Stomach (tissue), 4 donors: ENCODE measurements around the gene CYP2R1.

Source experiments
- CTCF ChIP-seq, 7 experiments: fragments of 450-650 bp in 4 of 7; fragments of 200-600 bp in 3 of 7; sonication (generic) in 3 of 7; IDR thresholded peaks; one replicate each; pipeline ENCODE4 v1.5.1; 2016 to 2019; ENCODE audit warnings: antibody characterized with exemption in 7 of 7, control low read depth in 2 of 7, mild to moderate bottlenecking in 1 of 7
- EP300 ChIP-seq: sonication (generic); formaldehyde crosslinking; IDR thresholded peaks from one replicate; pipeline ENCODE4 v1.6.1; 2017; ENCODE audit warnings: antibody characterized with exemption
- POLR2A ChIP-seq, 4 donors: fragments of 450-650 bp; IDR thresholded peaks; one replicate each; pipeline ENCODE4 v1.6.1; 2016; ENCODE audit warnings: antibody characterized with exemption in 4 of 4, control low read depth in 2 of 4, mild to moderate bottlenecking in 1 of 4, moderate library complexity in 1 of 4
- POLR2AphosphoS5 ChIP-seq, 3 donors: sonication (generic); formaldehyde crosslinking; IDR thresholded peaks; one replicate each; pipeline ENCODE4 v1.6.1; 2016; ENCODE audit warnings: antibody characterized with exemption in 3 of 3

- no peak for TF ChIP-seq EP300
- TF ChIP-seq CTCF (IDR thresholded peaks at IDR 0.05) = no peak
- no peak for TF ChIP-seq POLR2AphosphoS5 (IDR thresholded peaks at IDR 0.05)
- TF ChIP-seq POLR2A (IDR thresholded peaks at IDR 0.05) = no peak
These were observed 22.5 kb upstream of the CYP2R1 start for GRCh38 chr11:14914536-14914935.
